Mucosa of rectum (tissue), 2 donors: ENCODE data around the gene PHC3.

ENCODE experiments used
- H3K27ac ChIP-seq, 2 donors: one replicate each; pipeline ENCODE4 v1.7.0; 2013; ENCODE audit warnings: inconsistent platforms in 2 of 2, low read depth in 2 of 2, low read length in 2 of 2
- H3K27me3 ChIP-seq, 2 donors: one replicate each; pipeline ENCODE4 v1.7.0; 2013; ENCODE audit warnings: low read length in 2 of 2; ENCODE audit not compliant: control insufficient read depth in 2 of 2, insufficient read depth in 2 of 2
- H3K36me3 ChIP-seq, 2 donors: one replicate each; pipeline ENCODE4 v1.7.0; 2013; ENCODE audit warnings: low read length in 2 of 2; ENCODE audit not compliant: control insufficient read depth in 2 of 2, insufficient read depth in 2 of 2
- H3K4me1 ChIP-seq, 2 donors: one replicate each; pipeline ENCODE4 v1.7.0; 2013; ENCODE audit warnings: low read length in 2 of 2, mild to moderate bottlenecking in 1 of 2; ENCODE audit not compliant: control insufficient read depth in 2 of 2, insufficient read depth in 2 of 2
- H3K4me3 ChIP-seq, 2 donors: one replicate each; pipeline ENCODE4 v1.7.0; 2013; ENCODE audit warnings: low read length in 2 of 2
- H3K9ac ChIP-seq, 2 donors: one replicate each; pipeline ENCODE4 v1.7.0; 2013; ENCODE audit warnings: low read length in 2 of 2, low read depth in 1 of 2, mild to moderate bottlenecking in 1 of 2
- H3K9me3 ChIP-seq, 2 donors: one replicate each; pipeline ENCODE4 v1.7.0; 2013; ENCODE audit warnings: low read length in 2 of 2; ENCODE audit not compliant: control insufficient read depth in 2 of 2
- donor health status: healthy.
- donor health status: Normal muscosa, but diverticular disease.

The PHC3 gene

DNA sequence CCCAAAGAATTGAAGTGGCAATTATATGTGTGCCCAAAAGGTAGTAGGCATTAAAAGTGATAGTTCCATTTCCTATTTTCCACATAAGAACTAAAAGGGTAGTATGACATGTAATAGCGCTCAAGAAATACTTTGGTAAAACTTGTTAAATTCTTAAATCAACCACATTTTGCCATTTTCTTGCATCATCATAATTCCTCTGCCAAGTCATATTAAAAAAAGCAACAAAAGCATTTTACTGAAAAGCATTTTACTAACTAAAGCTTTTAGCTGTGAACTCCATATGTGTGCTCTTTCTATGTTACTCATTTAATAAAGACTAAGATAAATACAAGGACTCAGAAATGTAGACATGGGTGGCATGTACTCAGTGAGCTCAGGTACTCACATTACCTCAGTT, 73.6 kb downstream of the PHC3 start:
- H3K36me3 ChIP-seq: peaks cover 19 to 38% of the 10 kb centered on the region in 2 donors
- H3K9me3 ChIP-seq: no peaks in the 10 kb centered on the region
- H3K4me1 ChIP-seq: no peaks in the 10 kb centered on the region
- no peak overlapping the region for H3K27ac ChIP-seq
- H3K9ac ChIP-seq: no peak overlapping the region
- no peaks in the 10 kb centered on the region for H3K27me3 ChIP-seq
- H3K4me3 ChIP-seq: no peak overlapping the region

DNA sequence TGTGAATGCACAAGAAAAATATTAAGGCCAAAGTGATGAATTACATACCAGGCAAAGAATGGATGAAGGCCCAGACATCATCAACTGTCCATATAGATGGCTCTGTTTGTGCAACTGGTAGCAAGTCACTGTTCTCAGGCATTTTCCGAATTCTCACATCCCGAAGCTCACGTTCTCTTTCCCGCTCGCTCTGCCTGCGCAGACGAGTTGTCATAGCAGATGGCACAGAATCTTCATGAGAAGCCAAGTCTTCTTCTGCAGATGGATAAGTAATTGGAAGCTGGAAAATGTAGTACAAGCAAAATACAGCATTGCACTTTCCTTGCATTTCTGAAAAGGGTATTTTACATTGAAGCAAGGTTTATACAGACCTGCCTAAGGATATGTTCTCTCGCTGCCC, 79.1 kb downstream of the PHC3 start:
- Histone ChIP-seq H3K27me3 (no peaks in the 10 kb centered on the region), H3K27ac (no peak overlapping the region), H3K4me3 (no peak overlapping the region), H3K9me3 (no peaks in the 10 kb centered on the region), H3K4me1 (no peaks in the 10 kb centered on the region), H3K9ac (no peak overlapping the region), H3K36me3 (peaks cover 40 to 46% of the 10 kb centered on the region in 2 donors)

DNA sequence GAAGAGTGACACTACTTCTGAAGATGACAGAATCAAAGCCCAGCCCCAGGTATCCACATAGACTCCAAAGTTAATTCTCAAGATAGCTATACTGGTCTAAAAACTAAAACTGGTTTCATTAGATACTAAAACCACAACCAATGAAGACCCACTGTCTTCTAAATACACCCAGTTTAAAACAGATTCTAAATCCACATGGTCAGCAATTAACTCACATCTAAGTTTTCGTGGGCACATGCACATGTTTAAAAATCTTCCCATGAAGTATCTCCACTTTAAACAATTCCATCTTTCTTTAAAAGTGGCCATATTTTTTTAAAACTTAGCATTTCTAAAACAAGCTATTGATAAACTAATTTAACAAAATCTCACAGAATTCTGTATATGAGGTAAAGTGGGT, 80.6 kb downstream of the PHC3 start:
- no peaks in the 10 kb centered on the region for H3K27me3 ChIP-seq
- H3K4me3 ChIP-seq: no peak overlapping the region
- H3K27ac ChIP-seq: no peak overlapping the region
- H3K4me1 ChIP-seq: no peaks in the 10 kb centered on the region
- no peaks in the 10 kb centered on the region for H3K9me3 ChIP-seq
- H3K9ac ChIP-seq: no peak overlapping the region
- H3K36me3 ChIP-seq: peaks cover 49 to 53% of the 10 kb centered on the region in 2 donors

DNA sequence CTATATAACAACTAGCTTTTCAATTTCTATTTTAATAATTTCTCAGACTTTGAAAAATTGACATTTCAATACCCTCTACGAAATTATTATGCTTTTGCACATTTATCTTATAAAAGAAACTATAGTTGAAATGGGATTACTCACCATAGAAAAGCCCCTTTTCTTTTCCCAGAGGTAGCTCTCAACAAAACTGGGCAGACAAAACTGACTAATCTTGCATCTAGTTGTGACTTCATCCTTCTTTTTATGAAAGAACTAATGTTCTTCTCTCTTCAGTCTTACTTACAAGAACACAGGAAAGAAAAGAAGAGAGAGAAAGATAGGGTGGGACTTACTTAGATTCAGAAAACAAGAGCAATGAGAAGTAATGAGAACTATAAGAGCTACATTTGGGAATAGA, 82.8 kb downstream of the PHC3 start:
- Histone ChIP-seq H3K36me3 (peaks cover 58 to 59% of the 10 kb centered on the region in 2 donors), H3K4me3 (no peak overlapping the region), H3K4me1 (no peaks in the 10 kb centered on the region), H3K9me3 (no peaks in the 10 kb centered on the region), H3K9ac (no peak overlapping the region), H3K27ac (no peak overlapping the region), H3K27me3 (no peaks in the 10 kb centered on the region)

DNA sequence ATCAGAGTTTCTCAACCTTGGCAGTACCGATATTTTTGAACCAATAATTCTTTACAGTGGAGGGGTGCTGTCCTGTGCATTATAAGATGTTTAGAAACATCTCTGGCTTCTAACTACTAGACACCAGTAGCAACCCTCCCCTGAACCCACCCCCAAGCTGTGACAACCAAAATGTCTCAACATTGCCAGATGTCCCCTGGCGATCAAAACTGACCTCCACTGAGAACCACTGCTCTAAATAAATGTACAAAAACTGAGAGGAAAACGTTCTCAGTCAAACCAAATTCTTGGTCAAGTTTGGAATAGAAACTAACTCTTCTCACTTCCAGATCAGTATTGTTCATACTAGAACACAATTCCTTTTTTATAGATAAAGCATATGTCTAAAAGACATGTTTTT, 85.2 kb downstream of the PHC3 start:
- no peaks in the 10 kb centered on the region for H3K4me1 ChIP-seq
- H3K9ac ChIP-seq: no peak overlapping the region
- no peaks in the 10 kb centered on the region for H3K27me3 ChIP-seq
- H3K4me3 ChIP-seq: no peak overlapping the region
- peaks cover 48 to 51% of the 10 kb centered on the region in 2 donors for H3K36me3 ChIP-seq
- H3K27ac ChIP-seq: no peak overlapping the region
- no peaks in the 10 kb centered on the region for H3K9me3 ChIP-seq

DNA sequence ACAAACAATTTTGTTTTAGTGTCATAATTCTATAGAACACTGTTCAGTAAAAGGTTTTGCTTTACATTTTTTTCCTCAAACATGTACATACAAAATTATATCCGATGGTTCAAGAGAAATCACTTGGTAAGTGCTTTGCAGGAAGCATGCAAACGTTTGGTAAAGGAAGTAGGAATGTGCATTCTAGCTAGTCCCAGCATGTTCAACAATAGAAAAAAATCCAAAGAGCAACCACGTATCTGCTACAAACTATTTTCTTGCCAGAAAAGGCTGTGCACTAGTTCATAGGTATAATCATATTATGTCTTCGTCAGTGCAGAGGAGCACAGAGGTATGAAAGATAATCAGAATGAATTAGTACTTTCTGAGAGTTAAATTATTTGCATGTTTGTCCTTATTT, 85.8 kb downstream of the PHC3 start:
- H3K9ac ChIP-seq: no peak overlapping the region
- H3K36me3 ChIP-seq: peaks cover 45 to 51% of the 10 kb centered on the region in 2 donors
- H3K4me1 ChIP-seq: no peaks in the 10 kb centered on the region

DNA sequence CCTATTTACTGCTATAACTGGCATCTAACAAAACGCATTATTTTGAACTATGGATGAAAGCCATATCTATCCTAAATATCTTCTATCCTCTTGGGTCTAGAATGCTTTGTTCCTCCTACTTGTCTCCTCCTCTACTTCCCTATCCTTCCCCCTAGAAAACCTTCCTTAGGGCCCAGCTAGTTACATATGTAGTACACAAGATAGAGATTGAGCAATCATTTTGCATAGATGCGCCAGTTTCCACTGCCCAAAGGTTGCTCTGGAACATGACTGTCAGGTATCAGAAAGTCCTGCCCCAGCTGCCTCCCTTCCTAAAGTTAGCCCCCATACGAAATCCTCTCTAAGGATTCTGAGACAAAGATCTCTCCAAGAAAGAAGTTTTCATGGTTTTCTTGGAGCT, 88.6 kb downstream of the PHC3 start:
- no peaks in the 10 kb centered on the region for H3K27me3 ChIP-seq
- H3K36me3 ChIP-seq: peaks cover 26 to 36% of the 10 kb centered on the region in 2 donors
- no peak overlapping the region for H3K9ac ChIP-seq
- no peak overlapping the region for H3K27ac ChIP-seq
- H3K4me3 ChIP-seq: no peak overlapping the region
- H3K4me1 ChIP-seq: no peaks in the 10 kb centered on the region
- H3K9me3 ChIP-seq: no peaks in the 10 kb centered on the region

More for the DNA sequence above, 85.8 kb downstream of the PHC3 start:
- Histone ChIP-seq H3K4me3 (no peak overlapping the region), H3K27ac (no peak overlapping the region), H3K27me3 (no peaks in the 10 kb centered on the region), H3K9me3 (no peaks in the 10 kb centered on the region)

DNA sequence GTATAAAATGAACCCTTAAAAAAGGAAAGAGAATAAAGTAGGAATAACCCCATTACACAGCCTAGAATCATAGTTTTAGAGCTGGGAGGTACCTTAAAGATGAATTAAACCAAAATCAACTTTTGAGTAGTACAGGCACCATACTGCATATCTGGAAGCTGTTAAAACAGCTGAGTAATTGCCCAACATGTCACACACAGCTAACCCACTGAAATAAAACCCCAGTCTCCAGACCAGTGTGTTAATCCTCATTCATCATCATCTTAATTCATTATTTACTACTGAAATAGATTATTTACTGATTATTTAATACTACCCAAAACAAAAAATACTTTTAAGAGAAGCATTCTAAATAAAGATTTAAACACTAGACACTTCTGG, 90.9 kb downstream of the PHC3 start:
- H3K4me1 ChIP-seq: no peaks in the 10 kb centered on the region
- H3K9ac ChIP-seq: no peak overlapping the region
- H3K27ac ChIP-seq: no peak overlapping the region
- H3K4me3 ChIP-seq: no peak overlapping the region
- H3K27me3 ChIP-seq: no peaks in the 10 kb centered on the region
- H3K36me3 ChIP-seq: peaks cover 27% of the 10 kb centered on the region in 2 donors
- no peaks in the 10 kb centered on the region for H3K9me3 ChIP-seq

DNA sequence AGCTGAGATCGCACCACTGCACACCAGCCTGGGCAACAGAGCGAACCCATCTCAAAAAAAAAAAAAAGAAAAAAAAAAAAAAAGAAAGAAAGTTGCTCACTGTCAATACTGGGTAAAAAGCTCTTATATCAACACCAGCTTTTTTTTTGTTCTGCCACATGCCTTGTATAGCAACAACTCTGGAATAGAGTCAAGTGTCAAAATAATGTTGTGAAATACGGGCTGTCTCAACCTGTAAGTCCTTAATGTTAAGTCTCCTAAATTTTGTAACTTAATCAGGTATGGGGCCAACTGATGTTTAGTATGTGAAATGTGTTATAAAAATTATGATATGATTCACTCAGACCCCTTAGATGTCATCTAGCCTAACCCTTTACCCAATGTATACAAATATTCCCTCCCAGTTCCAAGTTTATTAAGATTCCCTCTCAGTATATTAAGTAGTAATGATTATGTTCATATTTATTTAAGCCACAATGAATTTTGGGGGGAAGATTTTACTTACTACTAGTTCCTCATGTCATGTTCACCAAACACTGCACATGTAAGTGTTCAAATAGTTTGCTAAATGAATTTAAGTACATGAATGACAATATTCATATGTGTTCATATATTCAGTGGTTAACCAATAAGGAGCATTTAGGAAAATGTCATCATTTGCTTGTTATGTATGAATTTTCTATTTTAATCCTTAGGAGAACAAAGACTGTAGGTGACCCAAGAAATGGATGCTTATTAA, 91.5 kb downstream of the PHC3 start:
- H3K36me3 ChIP-seq: peaks cover 26 to 31% of the 10 kb centered on the region in 2 donors
- H3K27me3 ChIP-seq: no peaks in the 10 kb centered on the region
- H3K9me3 ChIP-seq: no peaks in the 10 kb centered on the region
- H3K4me3 ChIP-seq: no peak overlapping the region
- H3K27ac ChIP-seq: no peak overlapping the region
- no peaks in the 10 kb centered on the region for H3K4me1 ChIP-seq
- no peak overlapping the region for H3K9ac ChIP-seq

DNA sequence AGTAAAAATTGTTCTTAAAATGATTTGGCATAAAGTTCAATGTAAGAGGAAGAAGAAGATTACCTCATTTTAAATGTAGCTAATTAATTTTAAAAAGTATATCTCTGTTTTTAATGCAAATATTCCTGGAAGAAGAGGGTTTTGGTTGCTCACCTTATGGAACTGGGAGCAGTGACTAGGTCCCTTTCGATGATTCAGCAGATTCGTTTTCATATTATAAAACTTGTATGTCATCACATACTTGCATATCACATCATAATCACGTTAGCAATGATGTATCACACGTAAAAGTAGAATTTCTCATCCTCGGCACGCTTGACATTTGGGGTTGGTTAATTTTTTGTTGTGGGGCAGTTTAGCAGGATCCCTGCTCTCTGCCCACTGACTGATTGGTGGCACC, 96.1 kb downstream of the PHC3 start:
- no peaks in the 10 kb centered on the region for H3K4me1 ChIP-seq
- no peaks in the 10 kb centered on the region for H3K9me3 ChIP-seq
- H3K9ac ChIP-seq: no peak overlapping the region
- H3K27ac ChIP-seq: no peak overlapping the region
- no peak overlapping the region for H3K4me3 ChIP-seq
- no peaks in the 10 kb centered on the region for H3K27me3 ChIP-seq
- H3K36me3 ChIP-seq: peaks cover 17 to 37% of the 10 kb centered on the region in 2 donors
